Left kidney (tissue), 2 donors: ENCODE results near the gene ATXN1. TPM values are rescaled to one million over a fixed set of nuclear protein-coding genes. Genes with fewer than 3 reads are reported as not detected.
"Not testable (repeated sequence)": the region's sequence is repeated elsewhere in the genome, so short reads cannot be mapped to it uniquely, and the experiment has no call there.

Experiments
- DNase-seq: peaks from one replicate; pipeline ENCODE4 v3.0.0-alpha.2; 2013
- polyA plus RNA-seq: library from polyadenylated mRNA; unstranded; fragments of 120-200 nt; gene quantifications from one replicate; pipeline ENCODE4 v1.2.1, GENCODE V29; 2013; ENCODE audit not compliant: insufficient read length

Gene ATXN1
- polyA plus RNA-seq, 1 donor, result 23.6 TPM

DNA sequence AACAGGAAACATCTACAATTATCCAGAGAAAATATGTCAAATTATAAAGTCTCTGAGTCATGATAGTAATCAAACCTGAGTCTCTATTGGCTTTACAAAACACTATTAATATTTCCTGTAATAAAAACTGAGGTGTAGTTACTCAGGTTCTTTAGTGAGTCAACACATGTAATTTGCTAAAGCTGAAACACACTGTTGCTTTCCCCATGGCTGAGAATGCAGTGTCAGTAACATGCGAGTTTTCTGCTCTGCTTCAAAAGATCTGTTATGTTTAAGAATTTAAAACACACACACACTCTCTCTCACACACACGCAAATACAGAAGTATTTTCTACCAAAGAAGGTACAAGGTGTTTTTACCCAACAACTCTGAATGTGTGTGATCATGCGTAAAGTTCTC lies 38.6 kb downstream of the ATXN1 start:
- no peak for DNase-seq

DNA sequence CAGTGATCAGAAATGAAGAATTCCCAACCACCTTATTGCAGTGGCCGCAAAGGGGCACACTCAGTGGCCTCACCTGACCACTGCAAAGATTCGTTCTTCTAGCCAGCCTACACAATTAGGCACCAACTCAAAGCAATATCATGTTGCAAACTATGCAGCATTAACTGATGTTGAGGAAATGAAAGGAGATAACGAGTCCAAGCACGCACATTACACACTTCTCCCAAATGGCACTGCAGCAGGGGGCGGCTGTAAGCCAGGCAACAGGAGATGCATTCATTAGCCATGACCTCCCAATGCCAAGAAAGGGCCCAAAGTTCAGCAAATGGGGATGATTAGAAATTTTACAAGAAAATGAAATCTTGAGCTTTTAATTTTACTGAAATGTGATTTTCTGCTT lies 39.3 kb downstream of the ATXN1 start:
- no peak for DNase-seq

DNA sequence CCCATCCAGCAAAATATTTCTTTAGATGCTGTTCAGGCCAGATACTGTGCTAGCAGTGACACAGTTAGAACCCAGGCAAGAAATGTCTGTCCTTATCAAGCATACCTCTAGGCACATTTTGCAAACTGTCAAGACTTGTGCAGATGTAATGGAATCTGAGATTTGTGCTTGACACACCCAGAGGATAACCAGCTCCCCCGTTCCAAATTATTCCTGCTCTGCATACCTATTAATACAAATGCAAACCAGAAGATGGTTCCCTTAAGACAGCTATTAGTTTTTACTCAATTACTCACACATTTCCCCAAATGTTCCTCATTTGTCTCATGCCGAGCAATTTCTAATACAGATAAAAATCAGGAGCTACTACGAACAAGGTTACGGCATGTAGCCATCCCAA lies 40.4 kb downstream of the ATXN1 start:
- no peak for DNase-seq

DNA sequence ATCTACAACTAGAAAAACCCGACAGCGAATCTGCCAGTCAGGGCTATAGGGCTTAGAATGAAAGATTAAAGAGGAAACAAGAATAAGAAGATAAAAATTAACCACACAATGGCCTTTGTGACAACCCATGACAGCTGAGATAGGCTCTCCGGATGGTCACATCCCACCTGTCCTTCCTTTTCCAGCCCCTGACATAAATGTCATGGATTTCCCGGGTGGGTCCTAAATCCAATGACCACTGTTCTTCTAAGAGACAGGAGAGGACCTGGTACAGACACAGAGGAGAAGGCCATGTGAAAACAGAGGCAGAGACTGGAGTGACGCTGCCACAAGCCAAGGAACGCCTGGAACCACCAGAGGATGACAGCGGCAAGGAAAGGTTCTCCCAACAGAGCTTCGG lies 41.8 kb downstream of the ATXN1 start:
- DNase-seq, result no peak

DNA sequence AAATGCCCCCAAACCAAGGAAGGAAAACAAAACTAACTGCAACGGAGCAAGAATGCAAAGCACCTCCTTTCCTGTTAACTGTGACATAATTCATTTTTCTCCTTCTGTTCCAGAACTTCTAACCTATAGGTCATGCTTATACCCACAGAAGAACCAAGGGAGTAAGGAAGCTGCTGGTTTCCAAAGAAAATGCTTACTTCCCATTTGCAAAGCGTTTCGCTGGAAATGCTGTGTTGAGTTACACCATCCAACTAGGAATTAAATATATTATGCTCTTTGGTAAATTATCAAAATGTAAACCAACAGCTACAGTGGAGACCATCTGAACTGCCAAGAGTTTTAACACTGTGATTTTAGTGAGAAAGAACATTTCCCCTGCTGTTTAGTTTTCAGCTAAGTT lies 42.9 kb downstream of the ATXN1 start:
- no peak for DNase-seq

DNA sequence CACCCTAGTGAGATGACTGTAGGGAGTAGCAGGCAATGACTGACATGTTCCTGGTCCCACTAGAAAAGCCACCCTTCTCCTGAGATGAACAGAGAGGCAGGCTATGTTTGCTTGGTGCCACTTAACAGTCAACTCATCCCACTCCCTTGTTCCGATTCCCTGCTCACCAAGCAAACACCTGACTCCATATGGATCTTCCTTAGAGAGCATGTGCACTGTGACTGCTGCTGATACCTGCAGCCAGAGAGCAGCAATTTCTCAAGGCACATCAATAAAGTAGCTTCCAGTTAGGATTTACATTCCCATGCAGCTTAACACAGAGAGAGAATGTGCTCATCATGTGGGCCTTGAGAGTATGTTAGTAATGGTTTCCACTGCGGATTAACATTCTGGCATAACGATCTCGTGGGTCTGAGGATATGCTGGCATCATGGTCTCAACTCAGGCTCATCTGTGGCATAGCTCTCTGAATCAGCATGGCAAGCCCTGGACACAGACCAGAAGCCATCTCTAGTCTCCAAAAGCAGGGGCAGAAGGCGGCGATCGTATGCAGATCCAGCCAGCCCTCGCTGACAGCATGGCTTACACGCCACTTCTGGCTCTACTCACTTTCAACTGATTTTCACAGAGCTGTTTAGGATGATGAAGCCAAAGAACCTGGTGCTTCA lies 43.9 kb downstream of the ATXN1 start:
- DNase-seq, result no peak

DNA sequence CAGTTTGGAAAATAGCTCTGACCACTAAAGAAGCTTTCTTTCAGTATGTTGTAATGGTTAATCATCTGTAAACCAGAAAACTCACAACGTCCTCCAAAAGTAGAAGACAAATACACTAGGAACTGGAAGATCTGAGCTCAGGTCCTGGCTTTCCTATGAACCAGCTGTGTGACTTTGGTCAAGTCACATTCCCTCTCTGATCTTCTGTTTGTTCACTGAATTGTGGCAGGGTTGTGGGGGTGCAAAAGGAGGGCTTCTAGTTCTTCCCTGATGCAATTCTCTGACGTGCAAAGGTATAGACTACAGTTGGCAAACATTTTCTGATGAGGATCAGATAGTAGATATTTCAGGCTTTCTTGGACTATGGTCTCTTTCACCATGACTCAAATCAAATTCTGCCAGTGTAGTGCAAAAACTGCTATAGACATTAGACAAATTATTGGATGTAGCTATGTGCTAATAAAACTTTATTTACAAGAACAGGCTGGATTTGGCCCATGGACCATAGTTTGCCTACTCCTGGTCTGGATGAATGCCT lies 44.9 kb downstream of the ATXN1 start:
- DNase-seq, result no peak

DNA sequence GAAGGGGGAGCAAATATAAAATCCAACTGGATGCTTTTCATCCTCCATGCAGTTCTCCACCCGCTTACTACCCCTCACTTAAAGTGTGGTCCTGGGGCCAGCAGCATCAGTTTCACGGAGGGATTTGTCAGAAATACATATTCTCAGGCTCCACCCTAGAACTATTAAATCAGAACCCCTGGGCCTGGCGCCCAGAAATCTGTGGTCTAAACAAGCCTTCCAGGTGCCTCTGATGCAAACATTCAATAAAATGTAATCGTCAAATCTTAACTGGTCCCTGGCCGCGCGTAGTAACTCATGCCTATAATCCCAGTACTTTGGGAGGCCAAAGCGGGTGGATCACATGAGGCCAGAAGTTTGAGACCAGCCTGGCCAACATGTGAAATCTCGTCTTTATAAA lies 47.7 kb downstream of the ATXN1 start:
- no peak for DNase-seq

DNA sequence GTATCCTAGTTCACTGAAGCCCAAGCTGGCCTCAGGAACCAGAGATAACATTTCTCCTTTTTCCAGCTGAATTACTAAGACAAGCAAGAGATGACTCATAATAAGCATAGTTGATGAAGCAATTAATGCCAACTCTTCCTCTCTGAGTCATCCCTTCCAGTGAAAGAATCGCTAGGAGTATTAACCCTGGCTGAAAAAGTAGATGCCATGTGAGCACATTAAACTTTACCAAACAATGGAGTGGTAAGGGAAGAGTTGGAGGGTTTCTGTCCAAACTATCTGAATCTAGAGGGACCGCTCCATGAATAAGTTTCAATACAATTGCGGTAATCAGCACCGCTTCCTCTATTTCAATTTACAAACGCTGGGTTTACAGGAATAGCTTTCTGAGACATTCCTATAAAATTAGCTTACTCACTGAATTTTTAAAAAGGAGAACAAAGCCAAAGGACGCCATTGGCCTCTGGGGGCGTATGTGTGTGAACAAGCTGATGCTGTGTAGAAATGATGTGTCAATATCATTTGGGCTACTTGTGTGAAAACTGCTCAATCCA lies 48.3 kb downstream of the ATXN1 start:
- no peak for DNase-seq

DNA sequence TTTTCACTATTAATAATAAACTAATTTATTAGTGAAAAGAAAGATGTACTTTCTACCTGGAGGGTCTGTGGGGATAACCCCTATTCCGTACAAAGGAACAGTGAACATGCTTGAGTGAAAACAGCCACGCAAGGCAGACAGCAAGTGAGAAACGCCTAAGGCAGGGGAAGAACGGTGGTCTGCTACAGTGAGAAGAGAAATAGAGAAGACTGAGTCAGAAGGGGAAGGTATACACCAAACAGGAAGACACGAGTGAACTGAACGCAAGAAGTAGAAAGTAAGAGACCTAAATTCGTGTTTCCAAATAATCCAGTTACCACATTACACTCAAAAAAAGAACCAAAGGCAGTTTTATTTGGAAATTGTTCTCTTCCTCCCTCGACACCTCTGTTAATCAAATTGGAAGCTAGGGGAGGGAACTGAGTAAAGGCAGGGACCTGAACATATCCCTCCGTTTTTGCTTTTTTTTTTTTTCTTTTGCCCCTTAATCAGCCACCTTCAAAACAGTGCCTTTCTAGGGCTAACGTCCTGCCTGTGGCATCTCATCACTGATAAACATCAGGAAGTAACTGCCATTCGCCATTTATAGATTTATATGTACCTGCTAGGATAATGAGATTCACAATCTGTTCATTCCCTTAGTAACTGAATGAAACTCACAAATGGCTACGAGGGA lies 48.9 kb downstream of the ATXN1 start:
- no peak for DNase-seq

DNA sequence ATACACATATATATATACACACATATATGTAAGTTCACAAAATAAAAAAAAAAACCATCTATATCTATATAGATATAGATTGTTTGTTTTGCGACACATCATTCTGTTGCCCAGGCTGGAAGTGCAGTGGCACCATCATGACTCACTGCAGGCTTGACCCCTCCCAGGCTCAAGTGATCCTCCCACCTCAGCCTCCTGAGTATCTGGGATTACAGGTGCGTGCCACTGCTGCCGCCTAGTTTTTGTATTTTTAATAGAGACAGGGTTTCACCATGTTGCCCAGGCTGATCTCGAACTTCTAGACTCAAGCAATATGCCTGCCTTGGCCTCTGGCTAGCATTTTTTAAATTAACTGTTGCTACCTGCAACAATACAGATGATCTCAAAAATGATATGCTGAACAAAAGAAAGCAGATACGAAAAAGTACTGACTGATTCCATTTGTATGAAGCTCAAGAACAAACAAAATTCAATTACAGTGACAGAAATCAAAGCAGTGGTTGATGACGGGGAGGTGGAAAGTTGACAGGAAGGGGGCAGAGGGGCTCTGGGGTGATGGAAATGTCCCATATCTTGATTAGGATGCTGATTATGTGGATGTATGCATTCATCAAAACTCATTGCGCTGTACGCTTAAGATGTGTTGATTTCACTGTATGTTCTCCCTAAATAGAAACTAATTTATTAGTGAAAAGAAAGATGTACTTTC lies 49.6 kb downstream of the ATXN1 start:
- no peak for DNase-seq

DNA sequence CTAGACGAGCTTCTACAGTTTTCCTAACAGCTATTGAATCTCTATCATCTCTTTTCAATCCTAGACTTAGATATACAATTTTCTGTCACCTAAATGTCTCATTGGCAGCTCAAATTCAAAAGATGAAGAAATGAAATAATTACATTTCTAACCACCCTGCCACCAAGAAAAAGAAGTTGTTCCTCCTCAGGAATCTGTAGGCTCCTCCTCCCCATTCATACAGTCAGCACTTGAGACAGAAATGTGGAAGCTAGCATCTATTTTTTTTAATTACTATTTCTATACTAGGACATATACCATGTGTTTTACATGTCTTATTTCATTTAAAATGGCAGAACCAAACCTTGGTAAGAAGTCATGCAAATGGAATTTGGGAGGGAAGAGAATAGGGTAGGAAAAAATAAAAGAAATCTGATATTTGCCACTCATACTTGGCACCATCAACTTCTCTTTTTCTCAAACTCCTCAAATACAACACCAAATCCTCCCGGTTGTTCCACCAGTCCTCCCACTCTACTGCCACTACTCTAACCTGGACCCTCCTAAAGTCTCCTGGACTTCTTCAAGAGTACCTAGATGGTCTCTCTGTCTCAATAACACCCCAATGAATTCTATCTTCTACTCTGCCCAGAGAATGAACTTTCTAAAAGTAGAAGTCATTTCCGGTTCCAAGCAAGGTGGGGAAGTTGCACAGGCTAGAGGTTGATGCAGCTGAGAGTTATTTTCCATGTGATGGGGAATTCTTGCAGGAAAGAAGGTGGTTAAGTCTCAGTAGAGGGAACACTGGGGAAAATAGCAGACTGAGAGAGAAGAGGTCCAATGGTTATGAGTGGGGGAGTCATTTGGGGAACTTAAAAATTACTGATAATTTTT lies 54.1 kb downstream of the ATXN1 start:
- DNase-seq, result no peak

DNA sequence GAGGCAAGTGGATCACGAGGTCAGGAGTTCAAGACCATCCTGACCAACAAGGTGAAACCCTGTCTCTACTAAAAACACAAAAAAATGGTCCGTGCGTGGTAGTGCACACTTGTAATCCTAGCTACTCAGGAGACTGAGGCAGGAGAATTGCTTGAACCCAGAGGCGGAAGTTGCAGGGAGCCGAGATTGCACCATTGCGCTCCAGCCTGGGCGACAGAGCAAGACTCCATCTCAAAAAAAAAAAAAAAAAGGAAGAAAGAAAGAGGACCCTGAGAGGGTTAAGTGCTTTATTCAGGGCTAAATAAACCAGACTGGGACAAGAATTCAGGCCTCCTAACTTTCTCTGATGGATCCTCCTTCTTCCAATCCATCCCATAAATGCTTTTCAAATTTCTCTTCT lies 54.8 kb downstream of the ATXN1 start:
- DNase-seq, result not testable (repeated sequence)

DNA sequence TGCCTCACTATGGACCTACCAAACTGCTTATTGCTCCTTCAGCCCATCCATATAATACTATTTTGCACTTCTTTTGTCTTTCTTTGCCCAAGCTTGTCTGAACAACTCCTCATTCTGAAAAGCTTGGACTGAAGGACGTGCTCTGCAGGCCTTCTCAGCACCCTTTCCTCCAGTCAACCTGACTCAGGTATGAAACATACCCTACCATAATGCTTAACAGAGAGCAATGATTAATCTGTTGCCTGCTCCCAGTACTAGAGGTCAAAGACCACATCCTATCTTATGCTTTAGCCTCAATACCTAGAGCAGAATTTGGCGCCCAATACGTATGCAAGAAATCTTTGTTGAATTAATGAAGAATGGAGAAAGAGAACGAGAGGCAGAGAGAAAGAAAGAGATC lies 55.2 kb downstream of the ATXN1 start:
- no peak for DNase-seq

DNA sequence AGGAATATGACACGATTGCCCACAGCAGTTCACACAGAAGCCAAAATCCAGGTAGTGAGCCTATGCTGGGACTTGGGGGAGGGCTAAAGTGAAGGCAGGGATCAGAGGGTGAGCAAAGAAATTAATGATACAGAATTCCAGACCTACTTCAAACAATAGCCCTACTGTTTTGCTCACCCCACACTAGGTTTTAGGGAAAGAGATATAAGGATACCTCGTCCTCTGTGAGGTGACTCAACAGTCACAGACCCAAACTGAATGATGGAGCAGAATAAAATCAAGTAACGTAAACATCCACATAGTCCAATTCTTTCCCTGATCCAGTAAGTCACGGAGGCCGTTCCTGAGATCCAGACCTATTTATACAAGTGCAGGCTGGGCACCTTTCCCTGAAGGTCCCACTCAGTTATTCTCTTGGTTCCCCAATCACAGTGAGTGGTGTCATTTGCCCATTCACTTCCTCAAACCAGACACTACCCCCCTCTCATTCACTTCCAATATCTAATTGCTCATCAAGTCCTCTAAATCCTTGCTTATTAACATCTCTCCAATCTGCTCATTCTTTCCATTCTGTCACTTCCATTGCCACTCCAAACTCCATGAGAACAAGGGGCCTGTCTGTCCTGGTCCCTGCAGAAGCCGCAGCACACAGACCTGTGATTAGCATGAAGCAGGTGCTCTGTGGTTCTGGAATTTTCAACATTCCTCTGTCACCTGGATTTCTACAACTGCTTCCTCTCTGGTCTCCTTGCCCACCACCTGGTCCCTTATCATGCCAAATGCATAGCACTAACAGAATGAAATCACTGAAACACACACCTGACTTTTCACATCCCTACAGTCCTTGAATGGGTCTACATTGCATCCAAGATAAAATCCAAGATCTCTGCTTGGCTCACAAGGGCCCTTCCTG lies 55.9 kb downstream of the ATXN1 start:
- no peak for DNase-seq

DNA sequence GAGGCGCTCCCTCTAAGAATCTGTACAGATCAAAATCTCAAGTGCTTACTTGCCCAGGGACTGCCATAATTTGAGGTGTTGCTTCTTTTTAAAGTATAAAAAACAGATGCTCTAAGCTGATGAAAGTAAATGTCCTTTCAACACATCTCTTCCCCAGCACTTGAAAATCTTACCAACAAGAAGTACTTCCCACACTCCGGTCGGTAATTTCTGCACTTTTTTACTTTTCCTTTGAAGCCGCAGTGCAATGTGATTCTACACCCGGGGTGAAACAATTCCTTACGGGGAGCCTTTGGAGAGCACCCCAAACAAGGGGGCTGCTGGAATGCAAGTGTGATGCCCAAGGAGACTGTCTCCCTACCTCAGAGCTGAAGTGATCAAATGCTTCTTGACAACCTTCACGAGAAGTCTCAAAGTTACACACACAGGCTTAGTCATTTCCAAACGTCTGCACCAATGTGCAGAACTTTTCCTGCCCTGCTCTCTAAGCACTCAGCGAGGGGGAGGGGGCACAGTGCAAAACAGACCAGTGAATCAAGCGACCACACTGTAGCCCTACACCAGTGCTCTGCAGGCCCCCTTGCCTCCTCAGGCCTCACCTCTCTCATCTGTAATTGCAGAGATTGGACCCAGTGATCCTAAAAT lies 56.7 kb downstream of the ATXN1 start:
- no peak for DNase-seq

DNA sequence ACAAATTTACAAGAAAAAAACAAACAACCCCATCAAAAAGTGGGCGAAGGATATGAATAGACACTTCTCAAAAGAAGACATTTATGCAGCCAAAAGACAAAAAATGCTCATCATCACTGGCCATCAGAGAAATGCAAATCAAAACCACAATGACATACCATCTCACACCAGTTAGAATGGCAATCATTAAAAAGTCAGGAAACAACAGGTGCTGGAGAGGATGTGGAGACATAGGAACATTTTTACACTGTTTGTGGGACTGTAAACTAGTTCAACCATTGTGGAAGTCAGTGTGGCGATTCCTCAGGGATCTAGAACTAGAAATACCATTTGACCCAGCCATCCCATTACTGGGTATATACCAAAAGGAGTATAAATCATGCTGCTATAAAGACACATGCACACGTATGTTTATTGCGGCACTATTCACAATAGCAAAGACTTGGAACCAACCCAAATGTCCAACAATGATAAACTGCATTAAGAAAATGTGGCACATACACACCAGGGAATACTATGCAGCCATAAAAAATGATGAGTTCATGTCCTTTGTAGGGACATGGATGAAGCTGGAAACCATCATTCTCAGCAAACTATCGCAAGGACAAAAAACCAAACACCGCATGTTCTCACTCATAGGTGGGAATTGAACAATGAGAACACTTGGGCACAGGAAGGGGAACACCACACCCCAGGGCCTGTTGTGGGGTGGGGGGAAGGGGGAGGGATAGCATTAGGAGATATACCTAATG lies 58.5 kb downstream of the ATXN1 start:
- not testable (repeated sequence) for DNase-seq

DNA sequence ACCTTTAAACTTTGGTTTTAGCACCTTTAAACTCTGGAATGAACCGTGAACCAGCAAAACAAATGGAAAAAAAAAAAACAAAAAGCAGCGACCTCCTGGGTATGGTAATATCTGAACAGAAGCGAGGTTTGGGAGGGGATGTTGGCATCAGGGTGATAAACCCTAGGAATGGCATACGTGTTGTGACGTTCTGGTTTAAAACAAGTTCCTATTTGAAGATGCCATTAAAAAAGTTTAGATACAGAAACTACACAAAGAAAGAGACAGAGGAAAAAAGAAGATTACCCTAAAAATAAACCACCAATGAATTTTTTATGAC lies 60.4 kb downstream of the ATXN1 start:
- DNase-seq, result no peak

DNA sequence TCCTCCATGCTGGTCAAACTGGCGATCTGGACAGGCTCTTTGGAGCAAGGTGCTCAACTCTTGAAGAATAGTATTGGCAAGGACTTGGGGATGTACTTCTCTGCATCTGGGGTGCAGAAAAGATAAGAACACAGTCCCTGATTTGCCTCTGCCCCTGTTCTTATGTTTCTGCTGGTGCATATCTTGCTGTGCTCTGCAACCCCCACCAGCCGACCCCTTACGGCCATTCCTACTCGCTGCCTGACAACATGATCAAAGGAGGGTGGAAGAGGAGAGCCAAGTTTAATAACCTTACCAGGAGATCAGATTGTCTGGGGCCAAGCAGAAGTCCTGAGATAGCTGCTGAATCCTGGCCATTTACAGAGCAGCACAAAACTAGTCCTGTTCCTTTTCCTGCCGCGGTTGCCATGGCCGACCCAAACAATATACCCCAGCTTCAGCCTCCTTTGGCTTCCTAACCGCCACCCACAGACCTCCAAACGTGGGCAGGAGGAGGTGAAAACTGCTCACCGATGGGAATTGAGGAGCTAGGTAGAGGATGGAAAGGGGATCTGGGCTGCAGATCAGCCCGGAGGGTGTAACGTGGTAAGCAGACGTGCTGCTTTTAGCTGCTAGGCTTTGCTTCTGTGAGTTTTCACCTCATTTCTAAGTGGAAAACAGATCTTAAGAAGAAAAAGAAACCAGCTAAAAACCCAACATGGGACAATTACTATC lies 60.9 kb downstream of the ATXN1 start:
- no peak for DNase-seq
